K562 (cell line): ENCODE data around the gene TBX10.

ENCODE experiments used
- GATAD2A ChIP-seq: fragments of 450-650 bp; IDR thresholded peaks from 2 replicates; pipeline ENCODE4 v1.6.1; 2017
- MAZ ChIP-seq, 2 experiments: fragments of 450-650 bp in 1 of 2; sonication (generic) in 1 of 2; formaldehyde crosslinking; IDR thresholded peaks in 1 of 2; conservative IDR thresholded peaks in 1 of 2; 2 replicates each; pipeline versions ENCODE4 v1.4.0 to v1.5.0; 2020; ENCODE audit warnings: mild to moderate bottlenecking in 1 of 2, missing genetic modification reagents in 1 of 2
- TBP ChIP-seq: optimal IDR thresholded peaks from 2 replicates; pipeline ENCODE3; 2011; ENCODE audit warnings: low read depth, low read length, improper control_type of control experiment

DNA sequence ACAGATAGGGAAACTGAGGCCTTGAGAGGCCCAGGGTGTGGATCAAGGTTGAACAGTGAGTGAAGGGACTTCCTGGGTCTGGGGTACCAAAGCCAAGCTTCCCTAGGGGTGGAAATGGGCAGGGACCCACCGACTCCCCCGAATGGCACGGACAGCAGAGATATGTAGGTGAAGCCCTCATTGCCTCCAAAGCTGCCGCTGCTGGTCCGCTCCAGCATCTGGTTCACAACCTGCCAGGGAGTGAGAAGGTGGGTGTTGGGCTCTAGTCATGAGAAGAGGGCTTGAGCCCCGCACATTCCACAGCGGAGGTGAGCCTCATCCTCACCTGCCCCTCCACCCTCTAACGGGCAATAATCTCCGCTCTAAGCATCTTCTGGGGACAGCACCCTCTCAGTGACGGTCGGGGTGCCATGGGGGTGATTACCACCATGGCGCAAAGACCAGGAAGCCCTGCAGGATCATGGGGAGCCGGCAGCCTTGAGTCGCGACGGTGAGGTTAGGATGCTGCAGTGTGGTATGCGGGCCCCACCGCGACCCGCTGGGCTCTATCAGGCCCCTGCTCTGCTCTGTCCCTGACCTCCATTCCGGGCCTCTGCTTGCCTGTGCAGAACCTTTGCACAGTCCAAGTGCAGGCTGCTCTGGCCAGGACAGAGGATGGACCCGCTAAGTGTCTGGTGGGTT, 24.1 kb upstream of the TBX10 start:
- no peak for TF ChIP-seq MAZ (CRISPR knock-in tag; conservative IDR thresholded peaks at IDR 0.05 in 1 of 2, IDR thresholded peaks at IDR 0.05 in 1 of 2)
- no peak for TF ChIP-seq GATAD2A
- TF ChIP-seq TBP, result no peak
